Panc1 (cell line): ENCODE measurements around the gene IST1.

ENCODE experiments used
- CTCF ChIP-seq: fragments of 450-650 bp; IDR thresholded peaks from 2 replicates; pipeline ENCODE4 v1.5.1; 2017; ENCODE audit warnings: mild to moderate bottlenecking
- POLR2AphosphoS5 ChIP-seq: IDR thresholded peaks from 2 replicates; pipeline ENCODE4 v1.6.1; 2012; ENCODE audit warnings: mild to moderate bottlenecking, low read depth, low read length, moderate library complexity
- REST ChIP-seq, 2 experiments: IDR thresholded peaks; 2 replicates each; pipeline ENCODE4 v1.6.1; 2011 to 2012; ENCODE audit warnings: low read depth in 2 of 2, control low read depth in 1 of 2, low read length in 1 of 2, mild to moderate bottlenecking in 1 of 2, moderate library complexity in 1 of 2; ENCODE audit not compliant: insufficient read depth in 1 of 2

- TF ChIP-seq POLR2AphosphoS5, result no peak
- TF ChIP-seq CTCF, result no peak
- no peak for TF ChIP-seq REST (IDR thresholded peaks at IDR 0.05; ENCODE audit: insufficient read depth in 1 of 2, low read depth in 2 of 2, low read length in 1 of 2)
These were observed 21.1 kb downstream of the IST1 start for GRCh38 chr16:71916397-71916920.
